HEK293 (cell line): ENCODE results near the gene PILRA.

Experiments used
- CTCF ChIA-PET: fragments of 350-600 bp; formaldehyde crosslinking; extraction: SDS; loops from one replicate; lab custom pipeline; 2021; ENCODE audit warnings: antibody characterized with exemption; lab: Yijun Ruan, JAX
- POLR2A ChIA-PET: fragments of 300-600 bp; formaldehyde crosslinking; extraction: SDS; loops from one replicate; lab custom pipeline; 2020; ENCODE audit warnings: antibody characterized with exemption, inconsistent platforms; lab: Yijun Ruan, JAX
- H3K27ac ChIP-seq: fragments of 200-500 bp; sonication (Bioruptor generic); 2 replicates; pipeline ENCODE4 v1.5.1; 2014; ENCODE audit warnings: low read depth, low read length, control low read depth, inconsistent platforms; ENCODE audit errors: extremely low read depth
- H3K36me3 ChIP-seq, 2 experiments: fragments of 200-500 bp in 1 of 2; sonication (Bioruptor generic) in 1 of 2; 1 replicate in 1 of 2; 2 replicates in 1 of 2; pipeline ENCODE4 v1.5.1; 2014 to 2017; ENCODE audit warnings: inconsistent platforms in 2 of 2, low read length in 2 of 2; ENCODE audit not compliant: control insufficient read depth in 2 of 2, insufficient read depth in 1 of 2
- H3K4me1 ChIP-seq: fragments of 200-500 bp; sonication (Bioruptor generic); 2 replicates; pipeline ENCODE4 v1.5.1; 2014; ENCODE audit warnings: mild to moderate bottlenecking, low read length, inconsistent platforms; ENCODE audit not compliant: control insufficient read depth, insufficient read depth
- H3K4me3 ChIP-seq: 2 replicates; pipeline ENCODE4 v1.5.1; 2011; ENCODE audit warnings: low read depth, mild to moderate bottlenecking, control low read depth, low read length, moderate library complexity
- H3K9me3 ChIP-seq: fragments of 200-500 bp; sonication (Bioruptor generic); 2 replicates; pipeline ENCODE4 v1.5.1; 2014; ENCODE audit warnings: low read depth, low read length, inconsistent platforms; ENCODE audit not compliant: control insufficient read depth, insufficient read depth
- BCL6B ChIP-seq: fragments of 450-650 bp; formaldehyde crosslinking; IDR thresholded peaks from 2 replicates; pipeline ENCODE4 v1.5.1; 2017; ENCODE audit warnings: missing biosample characterization, missing genetic modification characterization
- KLF16 ChIP-seq: fragments of 450-650 bp; formaldehyde crosslinking; IDR thresholded peaks from 2 replicates; pipeline ENCODE4 v1.5.1; 2017; ENCODE audit warnings: missing biosample characterization, missing genetic modification characterization
- MZF1 ChIP-seq: fragments of 450-650 bp; formaldehyde crosslinking; IDR thresholded peaks from 2 replicates; pipeline ENCODE4 v1.5.1; 2017; ENCODE audit warnings: missing biosample characterization, missing genetic modification characterization, borderline replicate concordance
- PRDM10 ChIP-seq: fragments of 450-650 bp; formaldehyde crosslinking; IDR thresholded peaks from 2 replicates; pipeline ENCODE4 v1.5.1; 2016; ENCODE audit warnings: missing biosample characterization, missing genetic modification characterization
- SP3 ChIP-seq: fragments of 450-650 bp; formaldehyde crosslinking; IDR thresholded peaks from 2 replicates; pipeline ENCODE4 v1.5.1; 2016; ENCODE audit warnings: missing biosample characterization, missing genetic modification characterization
- TRIM28 ChIP-seq: IDR thresholded peaks from 2 replicates; pipeline ENCODE4 v1.6.1; 2011; ENCODE audit warnings: low read length, control low read depth, borderline replicate concordance
- ZFP69B ChIP-seq: fragments of 450-650 bp; formaldehyde crosslinking; IDR thresholded peaks from 2 replicates; pipeline ENCODE4 v1.5.1; 2016; ENCODE audit warnings: missing biosample characterization, missing genetic modification characterization
- ZNF239 ChIP-seq: fragments of 450-650 bp; formaldehyde crosslinking; IDR thresholded peaks from 2 replicates; pipeline ENCODE4 v1.5.1; 2016; ENCODE audit warnings: missing biosample characterization, missing genetic modification characterization
- ZNF335 ChIP-seq: fragments of 450-650 bp; formaldehyde crosslinking; conservative IDR thresholded peaks from 2 replicates; pipeline ENCODE4 v1.5.1; 2016; ENCODE audit warnings: missing biosample characterization, missing genetic modification characterization
- ZNF394 ChIP-seq: fragments of 450-650 bp; formaldehyde crosslinking; IDR thresholded peaks from 2 replicates; pipeline ENCODE4 v1.5.1; 2016; ENCODE audit warnings: missing biosample characterization, missing genetic modification characterization, mild to moderate bottlenecking, moderate library complexity, borderline replicate concordance
- ZNF426 ChIP-seq: fragments of 450-650 bp; formaldehyde crosslinking; IDR thresholded peaks from 2 replicates; pipeline ENCODE4 v1.5.1; 2017; ENCODE audit warnings: missing biosample characterization, missing genetic modification characterization, mild to moderate bottlenecking, inconsistent platforms, moderate library complexity
- ZNF529 ChIP-seq: fragments of 450-650 bp; formaldehyde crosslinking; IDR thresholded peaks from 2 replicates; pipeline ENCODE4 v1.5.1; 2017; ENCODE audit warnings: missing genetic modification characterization, missing biosample characterization; ENCODE audit not compliant: insufficient replicate concordance
- ZNF544 ChIP-seq: fragments of 450-650 bp; formaldehyde crosslinking; IDR thresholded peaks from 2 replicates; pipeline ENCODE4 v1.5.0; 2017; ENCODE audit warnings: missing biosample characterization, missing genetic modification characterization
- ZNF549 ChIP-seq: fragments of 450-650 bp; IDR thresholded peaks from 2 replicates; pipeline ENCODE4 v1.5.1; 2018; ENCODE audit warnings: missing biosample characterization, missing genetic modification characterization, mild to moderate bottlenecking, inconsistent platforms, moderate library complexity
- ZNF555 ChIP-seq: fragments of 450-650 bp; formaldehyde crosslinking; conservative IDR thresholded peaks from 2 replicates; pipeline ENCODE4 v1.5.1; 2017; ENCODE audit warnings: missing biosample characterization, mild to moderate bottlenecking, missing genetic modification characterization, inconsistent platforms
- ZNF561 ChIP-seq: fragments of 450-650 bp; IDR thresholded peaks from 2 replicates; pipeline ENCODE4 v1.5.1; 2018; ENCODE audit warnings: missing biosample characterization, missing genetic modification characterization, borderline replicate concordance
- ZNF610 ChIP-seq: fragments of 450-650 bp; formaldehyde crosslinking; IDR thresholded peaks from 2 replicates; pipeline ENCODE4 v1.5.1; 2016; ENCODE audit warnings: missing biosample characterization, missing genetic modification characterization, borderline replicate concordance
- ZNF621 ChIP-seq: fragments of 450-650 bp; formaldehyde crosslinking; IDR thresholded peaks from 2 replicates; pipeline ENCODE4 v1.5.1; 2017; ENCODE audit warnings: missing biosample characterization, missing genetic modification characterization
- ZNF677 ChIP-seq: fragments of 450-650 bp; IDR thresholded peaks from 2 replicates; pipeline ENCODE4 v1.5.0; 2018; ENCODE audit warnings: missing biosample characterization, mild to moderate bottlenecking, missing genetic modification characterization, moderate library complexity
- ZNF747 ChIP-seq: fragments of 450-650 bp; formaldehyde crosslinking; IDR thresholded peaks from 2 replicates; pipeline ENCODE4 v1.5.1; 2016; ENCODE audit warnings: missing biosample characterization, missing genetic modification characterization
- ZNF768 ChIP-seq: fragments of 450-650 bp; formaldehyde crosslinking; IDR thresholded peaks from 2 replicates; pipeline ENCODE4 v1.5.1; 2018; ENCODE audit warnings: missing biosample characterization, mild to moderate bottlenecking, missing genetic modification characterization
- ZNF830 ChIP-seq: fragments of 450-650 bp; IDR thresholded peaks from 2 replicates; pipeline ENCODE4 v1.5.0; 2018; ENCODE audit warnings: missing biosample characterization, missing genetic modification characterization, low read depth, mild to moderate bottlenecking, moderate library complexity
- ZXDB ChIP-seq: fragments of 450-650 bp; formaldehyde crosslinking; IDR thresholded peaks from 2 replicates; pipeline ENCODE4 v1.5.1; 2016; ENCODE audit warnings: missing biosample characterization, missing genetic modification characterization
- TF ChIP-seq, protein P1 (sequence below): fragments of 450-650 bp; formaldehyde crosslinking; IDR thresholded peaks from 2 replicates; pipeline ENCODE4 v1.5.1; 2017; ENCODE audit warnings: missing biosample characterization, missing genetic modification characterization
- TF ChIP-seq, protein P2 (sequence below): fragments of 450-650 bp; formaldehyde crosslinking; IDR thresholded peaks from 2 replicates; pipeline ENCODE4 v1.5.1; 2016; ENCODE audit warnings: missing biosample characterization, missing genetic modification characterization, borderline replicate concordance

The PILRA gene

DNA sequence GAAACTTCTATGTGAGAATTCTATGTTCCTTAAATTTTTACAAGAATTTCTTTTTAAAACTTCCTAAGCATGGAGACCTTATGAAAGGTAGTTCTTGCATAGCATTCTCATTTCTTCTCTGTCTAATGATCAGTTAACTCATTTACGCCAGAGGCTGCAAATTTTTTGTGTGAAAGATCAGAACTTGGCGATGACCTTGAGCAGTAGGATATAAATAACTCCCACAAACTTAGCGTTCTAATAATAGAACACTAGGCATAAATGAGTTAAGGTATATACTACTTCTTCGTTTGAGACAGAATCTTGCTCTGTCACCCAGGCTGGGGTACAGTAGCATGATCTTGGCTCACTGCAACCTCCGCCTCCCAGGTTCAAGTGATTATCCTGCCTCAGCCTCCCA lies 13.7 kb downstream of the PILRA start (continued):
- no peak for TF ChIP-seq PRDM10 (tag by site-specific recombination)
- TF ChIP-seq ZNF561 (tag by site-specific recombination): no peak
- no peak for TF ChIP-seq ZNF394 (tag by site-specific recombination)
- TF ChIP-seq ZNF544 (tag by site-specific recombination): no peak
- no peak for TF ChIP-seq ZNF677 (tag by site-specific recombination)
- TF ChIP-seq ZNF239 (tag by site-specific recombination): no peak
- no peak for TF ChIP-seq TRIM28
- no peak for TF ChIP-seq ZNF621 (tag by site-specific recombination)
- no peak for TF ChIP-seq MZF1 (tag by site-specific recombination)
- TF ChIP-seq ZNF426 (tag by site-specific recombination): no peak
- TF ChIP-seq ZNF555 (tag by site-specific recombination): no peak

DNA sequence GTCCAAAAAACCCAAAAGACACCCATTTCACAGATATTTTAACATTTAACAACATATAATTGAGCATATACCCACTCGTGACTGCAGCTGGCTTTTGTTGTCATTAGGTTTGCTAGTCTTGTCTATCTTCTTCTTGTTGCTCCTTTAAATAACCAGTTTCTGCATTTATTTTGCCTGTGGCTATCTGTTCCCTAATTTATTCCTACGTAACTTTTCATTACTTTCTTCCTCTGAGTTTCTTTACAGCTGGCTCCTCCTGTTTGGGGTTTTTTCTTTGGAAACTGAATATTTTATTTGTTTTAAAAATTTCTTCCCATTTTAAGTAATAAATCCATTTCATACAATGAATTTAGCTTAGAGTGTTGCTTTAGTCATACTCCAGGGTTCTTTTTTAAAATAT lies 14.4 kb downstream of the PILRA start:
- H3K4me1 ChIP-seq: no peaks in the 10 kb centered on the region
- no peak overlapping the region for H3K4me3 ChIP-seq
- ChIA-PET POLR2A (interaction anchor here (1.8 kb wide), 1 partner anchor 41 kb away, joined by 5 read pairs; the partner anchor contains the start of genes MEPCE and ZCWPW1), CTCF (interaction anchor here (0.7 to 1.7 kb wide), 3 partner anchors 19 to 689 kb away, joined by 3 to 9 read pairs (median 3); no protein-coding TSS in a partner anchor)
- H3K36me3 ChIP-seq: no peaks in the 10 kb centered on the region
- no peaks in the 10 kb centered on the region for H3K9me3 ChIP-seq
- H3K27ac ChIP-seq: no peak overlapping the region
- no peak for TF ChIP-seq ZNF747 (tag by site-specific recombination)
- TF ChIP-seq ZFP69B (tag by site-specific recombination): no peak
- no peak for TF ChIP-seq ZNF335
- TF ChIP-seq ZXDB (tag by site-specific recombination): no peak
- no peak for TF ChIP-seq ZNF549 (tag by site-specific recombination)
- TF ChIP-seq KLF16: no peak
- TF ChIP-seq ZNF529 (tag by site-specific recombination): no peak
- TF ChIP-seq ZNF830: no peak
- TF ChIP-seq, protein P1, sequence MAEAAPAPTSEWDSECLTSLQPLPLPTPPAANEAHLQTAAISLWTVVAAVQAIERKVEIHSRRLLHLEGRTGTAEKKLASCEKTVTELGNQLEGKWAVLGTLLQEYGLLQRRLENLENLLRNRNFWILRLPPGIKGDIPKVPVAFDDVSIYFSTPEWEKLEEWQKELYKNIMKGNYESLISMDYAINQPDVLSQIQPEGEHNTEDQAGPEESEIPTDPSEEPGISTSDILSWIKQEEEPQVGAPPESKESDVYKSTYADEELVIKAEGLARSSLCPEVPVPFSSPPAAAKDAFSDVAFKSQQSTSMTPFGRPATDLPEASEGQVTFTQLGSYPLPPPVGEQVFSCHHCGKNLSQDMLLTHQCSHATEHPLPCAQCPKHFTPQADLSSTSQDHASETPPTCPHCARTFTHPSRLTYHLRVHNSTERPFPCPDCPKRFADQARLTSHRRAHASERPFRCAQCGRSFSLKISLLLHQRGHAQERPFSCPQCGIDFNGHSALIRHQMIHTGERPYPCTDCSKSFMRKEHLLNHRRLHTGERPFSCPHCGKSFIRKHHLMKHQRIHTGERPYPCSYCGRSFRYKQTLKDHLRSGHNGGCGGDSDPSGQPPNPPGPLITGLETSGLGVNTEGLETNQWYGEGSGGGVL: no peak
- TF ChIP-seq, protein P2, sequence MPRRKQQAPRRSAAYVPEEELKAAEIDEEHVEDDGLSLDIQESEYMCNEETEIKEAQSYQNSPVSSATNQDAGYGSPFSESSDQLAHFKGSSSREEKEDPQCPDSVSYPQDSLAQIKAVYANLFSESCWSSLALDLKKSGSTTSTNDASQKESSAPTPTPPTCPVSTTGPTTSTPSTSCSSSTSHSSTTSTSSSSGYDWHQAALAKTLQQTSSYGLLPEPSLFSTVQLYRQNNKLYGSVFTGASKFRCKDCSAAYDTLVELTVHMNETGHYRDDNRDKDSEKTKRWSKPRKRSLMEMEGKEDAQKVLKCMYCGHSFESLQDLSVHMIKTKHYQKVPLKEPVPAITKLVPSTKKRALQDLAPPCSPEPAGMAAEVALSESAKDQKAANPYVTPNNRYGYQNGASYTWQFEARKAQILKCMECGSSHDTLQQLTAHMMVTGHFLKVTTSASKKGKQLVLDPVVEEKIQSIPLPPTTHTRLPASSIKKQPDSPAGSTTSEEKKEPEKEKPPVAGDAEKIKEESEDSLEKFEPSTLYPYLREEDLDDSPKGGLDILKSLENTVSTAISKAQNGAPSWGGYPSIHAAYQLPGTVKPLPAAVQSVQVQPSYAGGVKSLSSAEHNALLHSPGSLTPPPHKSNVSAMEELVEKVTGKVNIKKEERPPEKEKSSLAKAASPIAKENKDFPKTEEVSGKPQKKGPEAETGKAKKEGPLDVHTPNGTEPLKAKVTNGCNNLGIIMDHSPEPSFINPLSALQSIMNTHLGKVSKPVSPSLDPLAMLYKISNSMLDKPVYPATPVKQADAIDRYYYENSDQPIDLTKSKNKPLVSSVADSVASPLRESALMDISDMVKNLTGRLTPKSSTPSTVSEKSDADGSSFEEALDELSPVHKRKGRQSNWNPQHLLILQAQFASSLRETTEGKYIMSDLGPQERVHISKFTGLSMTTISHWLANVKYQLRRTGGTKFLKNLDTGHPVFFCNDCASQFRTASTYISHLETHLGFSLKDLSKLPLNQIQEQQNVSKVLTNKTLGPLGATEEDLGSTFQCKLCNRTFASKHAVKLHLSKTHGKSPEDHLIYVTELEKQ (tag by site-specific recombination): no peak
- no peak for TF ChIP-seq ZNF610
- TF ChIP-seq BCL6B: no peak
- TF ChIP-seq ZNF768 (tag by site-specific recombination): no peak
- no peak for TF ChIP-seq SP3 (tag by site-specific recombination)
